Smooth muscle cell (in vitro differentiated cells): Measurements from ENCODE around the gene IGF2. TPM values are rescaled to one million over a fixed set of nuclear protein-coding genes. Genes with fewer than 3 reads are reported as not detected.
A peak's percentile ranks its signal among the peaks of the same experiment; 100 is the strongest.

ENCODE experiments used
- DNase-seq: peaks from one replicate; lab custom pipeline; 2025; ENCODE audit not compliant: unreplicated experiment; lab: John Stamatoyannopoulos, UW
- H2AFZ ChIP-seq: fragments of 200-600 bp; sonication (generic); 2 replicates; pipeline ENCODE4 v1.6.0; 2016; ENCODE audit warnings: antibody characterized with exemption, low read depth, mild to moderate bottlenecking
- H3F3A ChIP-seq: fragments of 200-600 bp; sonication (generic); 2 replicates; pipeline ENCODE4 v1.6.0; 2017; ENCODE audit warnings: antibody characterized with exemption, low read depth
- H3K27ac ChIP-seq: fragments of 200-600 bp; sonication (generic); 2 replicates; pipeline ENCODE4 v1.5.1; 2016; ENCODE audit warnings: low read depth, mild to moderate bottlenecking
- H3K27me3 ChIP-seq: fragments of 200-600 bp; sonication (generic); 2 replicates; pipeline ENCODE4 v1.6.1; 2016; ENCODE audit warnings: low read depth, mild to moderate bottlenecking
- H3K36me3 ChIP-seq: fragments of 200-600 bp; sonication (generic); 2 replicates; pipeline ENCODE4 v1.5.1; 2016; ENCODE audit warnings: low read depth
- H3K4me1 ChIP-seq: fragments of 200-600 bp; sonication (generic); 2 replicates; pipeline ENCODE4 v1.5.1; 2016; ENCODE audit warnings: low read depth
- H3K4me2 ChIP-seq: fragments of 200-600 bp; sonication (generic); 2 replicates; pipeline ENCODE4 v1.6.0; 2016; ENCODE audit warnings: mild to moderate bottlenecking
- H3K4me3 ChIP-seq: fragments of 200-600 bp; sonication (generic); 2 replicates; pipeline ENCODE4 v1.5.1; 2016; ENCODE audit warnings: mild to moderate bottlenecking
- H3K79me2 ChIP-seq: fragments of 200-600 bp; sonication (generic); 2 replicates; pipeline ENCODE4 v1.6.0; 2016; ENCODE audit warnings: low read depth, mild to moderate bottlenecking
- H3K9ac ChIP-seq: fragments of 200-600 bp; sonication (generic); 2 replicates; pipeline ENCODE4 v1.6.0; 2016; ENCODE audit warnings: low read depth
- H3K9me3 ChIP-seq: fragments of 200-600 bp; sonication (generic); replicated peaks from 2 replicates; pipeline ENCODE4 v1.5.1; 2016; ENCODE audit warnings: low read depth
- H4K20me1 ChIP-seq: fragments of 200-600 bp; sonication (generic); 2 replicates; pipeline ENCODE4 v1.6.0; 2016; ENCODE audit warnings: low read depth
- CTCF ChIP-seq: fragments of 200-600 bp; sonication (generic); IDR thresholded peaks from 2 replicates; pipeline ENCODE4 v1.5.1; 2017; ENCODE audit warnings: borderline replicate concordance, mild to moderate bottlenecking, antibody characterized with exemption; ENCODE audit not compliant: insufficient read depth, poor library complexity, severe bottlenecking
- WGBS: methylation state at CpG from one replicate; pipeline ENCODE4 v1.1.7; 2016; ENCODE audit warnings: low lambda C conversion rate; 5-methylcytosine and 5-hydroxymethylcytosine counted together
- polyA plus RNA-seq: library from polyadenylated mRNA; unstranded; fragments of >200 nt; fragmentation: Nextera tagmentation; extraction: Ambion mirVana; gene quantifications from 2 replicates; pipeline ENCODE4 v1.2.1, GENCODE V29; 2016
- total RNA-seq: library from RNA; depleted of rRNA; stranded (reverse); fragments of >200 nt; gene quantifications from 2 replicates; pipeline ENCODE4 v1.2.3, GENCODE V29; 2014

IGF2 gene
- total and polyA plus RNA-seq, 2 experiments from 2014 or later = 2,086 to 3,877 TPM

DNA sequence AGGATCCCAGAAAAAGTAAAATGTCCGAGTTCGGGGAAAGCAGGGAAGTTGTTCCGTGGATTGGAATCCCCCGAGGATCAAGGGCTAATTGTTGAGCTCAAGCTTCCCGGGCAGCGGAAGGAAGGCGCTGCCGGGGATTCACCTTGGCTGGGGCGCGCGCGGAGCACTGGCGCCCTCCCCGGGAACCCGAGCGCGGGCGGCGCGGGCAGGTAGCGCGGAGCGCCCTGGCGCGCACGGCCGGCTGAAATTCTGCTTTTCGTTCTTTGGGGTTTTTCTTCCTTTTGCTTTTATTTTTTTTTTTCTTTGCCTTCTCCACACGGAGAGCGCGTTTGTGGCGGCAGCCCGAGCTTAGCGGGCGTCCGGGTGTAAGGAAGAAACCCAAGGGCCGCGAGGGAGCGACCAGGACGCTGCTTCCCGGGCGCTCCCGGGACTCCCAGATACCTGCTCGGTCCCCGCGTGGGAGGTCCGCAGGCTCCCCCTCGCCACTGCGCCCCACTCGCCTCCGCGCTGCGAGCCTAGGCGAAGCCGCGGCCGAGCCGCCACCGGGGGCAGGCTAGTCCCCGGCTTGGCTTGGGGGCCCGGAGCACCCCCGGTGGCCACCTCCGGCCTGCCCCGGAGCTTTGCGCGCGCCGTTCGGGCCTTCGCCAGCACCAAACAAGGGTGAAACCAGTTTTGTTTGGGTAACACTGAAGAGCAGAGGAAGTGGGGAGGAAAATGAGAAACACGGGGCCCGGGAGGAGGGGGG, 4.8 kb upstream of the IGF2 start:
- H3K27me3 ChIP-seq = no peaks in the 10 kb centered on the region
- TF ChIP-seq CTCF = peak; percentile 7
- peak overlapping the region; percentile 36 for H2AFZ ChIP-seq
- peak overlapping the region; percentile 99 for H3K4me2 ChIP-seq
- no peaks in the 10 kb centered on the region for H3K9me3 ChIP-seq
- peak overlapping the region; percentile 88 for H3K27ac ChIP-seq
- peak overlapping the region; percentile 62 for H3K9ac ChIP-seq
- H3K4me3 ChIP-seq = peak overlapping the region; percentile 87
- H3K36me3 ChIP-seq = no peaks in the 10 kb centered on the region
- peaks cover 3% of the 10 kb centered on the region for H4K20me1 ChIP-seq
- H3F3A ChIP-seq = peaks cover 7% of the 10 kb centered on the region
- DNase-seq = no peak
- WGBS = 5% methylated on average over 72 of the region's 72 CpGs
- H3K4me1 ChIP-seq = peaks cover 29% of the 10 kb centered on the region
- H3K79me2 ChIP-seq = peaks cover 52% of the 10 kb centered on the region

GRCh38 chr11:2143477-2143798, 4.2 kb upstream of the IGF2 start:
- Histone ChIP-seq H3K9ac (peak overlapping the region; percentile 62), H3K79me2 (peaks cover 57% of the 10 kb centered on the region), H3K27me3 (no peaks in the 10 kb centered on the region), H3K4me3 (peak overlapping the region; percentile 87), H2AFZ (peak overlapping the region; percentile 36), H3K9me3 (no peaks in the 10 kb centered on the region), H3F3A (peaks cover 7% of the 10 kb centered on the region), H3K4me1 (peaks cover 24% of the 10 kb centered on the region), H3K36me3 (no peaks in the 10 kb centered on the region), H3K27ac (peak overlapping the region; percentile 88), H3K4me2 (peak overlapping the region; percentile 99), H4K20me1 (peaks cover 9% of the 10 kb centered on the region)
- 17% methylated on average over 12 of the region's 12 CpGs for WGBS
- TF ChIP-seq CTCF = no peak
- DNase-seq = no peak

GRCh38 chr11:2142762-2143202, 3.6 kb upstream of the IGF2 start:
- no peak for DNase-seq
- Histone ChIP-seq H3K9me3 (no peaks in the 10 kb centered on the region), H3F3A (peaks cover 7% of the 10 kb centered on the region), H4K20me1 (peaks cover 15% of the 10 kb centered on the region), H2AFZ (no peak overlapping the region), H3K27ac (peak overlapping the region; percentile 88), H3K79me2 (peaks cover 62% of the 10 kb centered on the region), H3K4me3 (peak overlapping the region; percentile 87), H3K27me3 (no peaks in the 10 kb centered on the region), H3K4me2 (peak overlapping the region; percentile 99), H3K4me1 (peaks cover 22% of the 10 kb centered on the region), H3K9ac (peak overlapping the region; percentile 75), H3K36me3 (no peaks in the 10 kb centered on the region)
- TF ChIP-seq CTCF = no peak
- 12% methylated on average over 6 of the region's 6 CpGs for WGBS
